ENCODE results near the gene MORN1. TPM values are rescaled to one million over a fixed set of nuclear protein-coding genes. Genes with fewer than 3 reads are reported as not detected.
A peak's percentile ranks its signal among the peaks of the same experiment; 100 is the strongest.
"Not testable (repeated sequence)": the region's sequence is repeated elsewhere in the genome, so short reads cannot be mapped to it uniquely, and the experiment has no call there.

The MORN1 gene
- total and polyA plus RNA-seq, 9 of the 15 experiments (the other 6 are each of a cell fraction or from before 2014, with no cell fraction given) = 0.24 to 9.3 (median 4.2) TPM

- TF ChIP-seq AFF4 (CRISPR knock-in tag; IDR thresholded peaks at IDR 0.05) (peak; percentile 44; the same call in 1 of the 2 replicates), MCM7 (IDR thresholded peaks at IDR 0.05) (no peak), BMI1 (IDR thresholded peaks at IDR 0.05; ENCODE audit: low read length) (peak; percentile 90)
Measured at GRCh38 chr1:2391041-2391930, at the start of gene MORN1, which contains the start of gene RER1 (continued).

GRCh38 chr1:2440346-2440745, 49.0 kb upstream of the MORN1 start:
- ATAC-seq; intact Hi-C loops (cut with micrococcal nuclease); H2AFZ ChIP-seq (ENCODE audit: low read depth, low read length); in situ Hi-C loops (cut with MboI); H3K36me3 ChIP-seq (ENCODE audit: control insufficient read depth, insufficient read depth, low read length); DNase-seq (ENCODE audit: extremely low read depth in 1 of 4, low spot score in 3 of 4); H3K4me2 ChIP-seq (ENCODE audit: insufficient read depth, low read length); H3K4me3 ChIP-seq; H3K9me3 ChIP-seq (replicated peaks; ENCODE audit: control insufficient read depth, insufficient read depth, low read depth, low read length); BruUV-seq (replicated peaks); CTCF ChIA-PET (ENCODE audit: low intra/inter-chr PET ratio); POLR2A ChIA-PET; H3K9ac ChIP-seq (ENCODE audit: insufficient read depth in 1 of 2, low read depth in 2 of 2, low read length in 2 of 2); H3K27ac ChIP-seq (ENCODE audit: extremely low read depth, low read depth, low read length); H3K79me2 ChIP-seq (ENCODE audit: control insufficient read depth, insufficient read depth, low read length); H4K20me1 ChIP-seq (replicated peaks; ENCODE audit: control insufficient read depth, insufficient read depth, low read length); H3K9me1 ChIP-seq (ENCODE audit: control insufficient read depth, insufficient read depth, low read length): not testable (repeated sequence)
- Histone ChIP-seq H3K4me1 (replicated peaks in 1 of 2; ENCODE audit: control insufficient read depth in 2 of 2, insufficient read depth in 2 of 2, low read length in 2 of 2) (peaks cover 0 to 27% of the 10 kb centered on the region in 2 experiments; a peak in 1 of 5 replicates), H3K27me3 (ENCODE audit: control insufficient read depth in 2 of 2, insufficient read depth in 2 of 2, low read length in 2 of 2) (peaks cover 23 to 70% of the 10 kb centered on the region in 2 experiments)
- peak; percentile 80 for FAIRE-seq
- WGBS (ENCODE audit: insufficient coverage, low coverage, missing lambda C conversion rate) = 23% methylated on average over 23 of the region's 23 CpGs

Data from K562 (cell line).